Skin of body (tissue), 2 donors: ENCODE measurements around the gene ISOC1. TPM values are rescaled to one million over a fixed set of nuclear protein-coding genes. Genes with fewer than 3 reads are reported as not detected.

Source experiments
- DNase-seq: peaks from one replicate; lab custom pipeline; 2025; lab: John Stamatoyannopoulos, UW
- total RNA-seq: library from RNA; depleted of rRNA; stranded (reverse); fragments of >200 nt; gene quantifications from one replicate; pipeline ENCODE4 v1.2.3, GENCODE V29; 2014

The ISOC1 gene
- total RNA-seq: 38.0 TPM

DNA sequence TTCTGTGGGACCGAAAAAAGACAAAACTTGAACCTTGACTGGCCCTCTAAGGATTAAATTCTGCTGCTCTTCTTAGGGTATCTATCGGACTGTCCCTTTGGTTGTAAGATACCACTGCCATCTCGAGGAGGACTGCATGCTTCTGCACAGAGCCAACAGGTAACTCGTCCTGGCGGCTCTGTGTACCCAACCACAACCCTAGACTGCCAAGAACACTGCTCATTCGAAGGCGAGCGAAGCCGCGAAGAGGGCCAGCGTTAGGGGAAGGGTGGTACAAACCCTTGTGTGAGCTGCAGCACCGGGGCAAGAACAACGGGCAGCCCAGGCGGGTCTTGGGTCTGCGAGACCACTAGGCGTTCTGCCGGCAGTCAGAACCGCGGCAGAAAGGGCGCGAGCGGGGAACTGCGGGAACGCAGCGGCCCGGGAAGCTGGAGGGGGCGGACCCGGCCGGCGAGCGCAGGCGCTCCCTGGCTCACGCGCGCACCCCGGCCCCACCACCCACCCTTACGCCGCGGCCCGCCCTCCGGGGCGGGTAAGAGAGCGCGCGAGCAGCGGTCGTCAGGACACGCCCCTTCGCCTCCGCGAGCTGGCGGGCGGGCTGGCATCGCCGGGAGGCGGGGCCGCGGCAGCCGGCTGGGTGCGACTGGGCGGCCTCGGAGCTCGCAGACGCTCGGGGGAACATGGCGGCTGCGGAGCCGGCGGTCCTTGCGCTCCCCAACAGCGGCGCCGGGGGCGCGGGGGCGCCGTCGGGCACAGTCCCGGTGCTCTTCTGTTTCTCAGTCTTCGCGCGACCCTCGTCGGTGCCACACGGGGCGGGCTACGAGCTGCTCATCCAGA is at the start of gene ISOC1:
ISOC1 (plus strand) TSS at position 663 of the 837 bp plus-strand sequence; CDS start at position 681, 18 bp downstream.
- DNase-seq: peak; percentile 87

DNA sequence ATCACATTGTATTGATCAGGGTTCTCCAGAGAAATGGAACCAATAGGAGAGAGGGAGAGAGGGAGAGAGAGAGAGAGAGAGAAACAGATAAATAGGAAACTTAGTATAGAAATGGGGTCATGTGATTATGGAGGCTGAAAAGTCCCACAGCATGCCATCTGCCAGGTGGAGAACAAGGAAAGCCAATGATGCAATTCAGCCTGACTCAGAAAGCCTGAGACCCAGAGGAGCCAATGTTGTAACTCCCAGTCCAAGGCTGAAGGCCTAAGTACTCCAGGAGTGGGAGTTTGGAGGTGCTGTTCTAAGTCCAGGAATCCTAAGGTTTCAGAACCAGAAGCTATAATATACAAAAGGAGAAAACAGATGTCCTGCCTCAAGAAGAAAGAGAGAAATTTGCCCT is 48.4 kb upstream of the ISOC1 start:
- DNase-seq: no peak

DNA sequence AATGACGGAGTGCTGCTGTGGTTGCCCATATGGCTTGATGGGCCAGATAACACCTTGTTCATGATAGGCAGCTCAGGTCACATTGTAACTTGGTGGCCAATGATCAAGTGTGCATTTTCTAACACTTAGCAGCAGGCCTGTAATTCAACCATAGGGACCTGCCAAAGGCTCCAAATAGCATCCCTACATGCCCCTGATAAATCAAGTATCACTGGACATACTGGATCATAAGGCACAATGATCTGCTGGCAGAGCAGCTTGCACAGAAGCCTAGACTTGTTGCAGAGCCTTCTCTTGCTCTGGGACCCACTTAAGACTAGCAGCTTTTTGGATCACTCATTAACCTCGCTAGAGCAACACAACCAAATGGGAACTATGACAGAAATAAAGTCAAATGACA is 46.0 kb upstream of the ISOC1 start:
- no peak for DNase-seq

DNA sequence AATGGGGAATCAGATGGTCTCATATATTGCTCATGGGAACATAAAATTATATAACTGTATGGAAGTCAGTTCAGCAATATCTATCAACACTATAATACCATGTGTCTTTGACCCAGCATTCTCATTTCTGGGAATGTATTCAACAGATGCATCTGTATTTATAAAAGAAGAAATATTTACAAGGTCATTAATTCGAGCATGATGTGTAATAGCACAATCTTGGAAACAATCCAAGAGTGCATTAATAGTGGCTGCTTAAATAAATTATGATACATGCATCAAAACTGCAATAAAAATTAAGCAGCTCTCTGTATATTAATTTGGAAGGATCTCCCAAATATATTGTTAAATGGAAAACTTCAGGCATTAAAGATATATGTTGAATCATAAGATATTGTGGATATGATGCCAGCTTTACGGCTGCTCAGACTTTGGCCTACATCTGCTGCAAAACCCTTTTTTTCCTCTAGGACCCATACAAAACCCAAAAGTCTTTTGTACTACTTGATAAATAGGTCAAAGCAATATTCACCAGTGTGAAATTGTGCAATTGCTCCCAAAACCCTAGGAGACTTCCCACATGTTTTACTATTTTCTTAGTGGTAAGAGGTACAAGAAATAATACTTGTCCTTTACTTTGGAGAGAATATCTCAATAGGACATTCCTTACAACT is 45.3 kb upstream of the ISOC1 start:
- DNase-seq: peak; percentile 18

DNA sequence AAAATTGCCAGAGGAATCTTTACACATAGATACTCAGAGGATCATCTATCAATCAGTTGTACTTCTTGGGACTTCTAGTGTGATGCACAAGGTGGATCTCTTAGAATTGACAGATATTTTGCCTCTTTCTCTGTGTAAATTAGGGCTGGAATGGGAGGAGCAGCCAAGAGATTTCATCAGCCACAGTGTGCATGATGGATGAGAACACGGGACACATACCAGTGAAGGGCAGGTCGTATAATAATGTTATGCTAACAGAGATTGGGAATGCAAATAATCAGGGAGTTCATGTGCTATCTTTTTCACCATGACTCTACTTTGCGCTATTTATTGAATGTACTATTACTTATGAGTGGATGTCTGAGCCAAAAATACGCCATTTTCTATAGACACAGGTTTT is 43.3 kb upstream of the ISOC1 start:
- no peak for DNase-seq

DNA sequence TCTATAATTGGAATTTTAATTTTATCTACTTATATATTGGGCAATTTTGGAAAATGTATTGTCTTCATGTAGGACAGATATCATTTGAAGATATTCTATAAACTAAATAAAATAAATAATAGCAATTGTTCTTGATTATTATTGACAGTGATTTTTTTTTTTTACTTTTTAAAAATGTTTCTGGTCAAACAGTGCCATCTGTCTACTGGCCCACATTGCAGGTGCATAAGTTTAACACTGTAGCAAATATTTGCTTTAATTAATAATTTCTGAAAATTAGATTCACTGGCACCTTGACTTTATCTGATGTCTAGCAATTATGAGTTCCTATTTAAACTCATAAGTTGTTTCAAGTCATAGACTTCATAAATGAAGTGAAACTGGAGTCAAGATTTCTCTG is 41.1 kb upstream of the ISOC1 start:
- DNase-seq: no peak

DNA sequence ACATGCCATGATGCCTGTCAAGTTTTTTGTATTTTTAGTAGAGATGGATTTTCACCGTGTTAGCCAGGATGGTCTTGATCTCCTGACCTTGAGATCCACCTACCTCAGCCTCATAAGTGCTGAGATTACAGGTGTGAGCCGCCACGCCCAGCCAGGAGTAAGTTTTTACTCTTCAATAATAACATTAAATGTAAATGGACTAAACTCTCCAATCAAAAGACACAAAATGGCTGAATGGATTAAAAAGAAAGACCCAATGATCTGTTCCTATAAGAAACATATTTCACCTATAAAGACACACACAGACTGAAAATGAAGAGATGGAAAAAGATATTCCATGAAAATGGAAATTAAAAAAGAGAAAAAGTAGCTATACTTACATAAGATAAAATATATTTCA is 37.2 kb upstream of the ISOC1 start:
- no peak for DNase-seq

DNA sequence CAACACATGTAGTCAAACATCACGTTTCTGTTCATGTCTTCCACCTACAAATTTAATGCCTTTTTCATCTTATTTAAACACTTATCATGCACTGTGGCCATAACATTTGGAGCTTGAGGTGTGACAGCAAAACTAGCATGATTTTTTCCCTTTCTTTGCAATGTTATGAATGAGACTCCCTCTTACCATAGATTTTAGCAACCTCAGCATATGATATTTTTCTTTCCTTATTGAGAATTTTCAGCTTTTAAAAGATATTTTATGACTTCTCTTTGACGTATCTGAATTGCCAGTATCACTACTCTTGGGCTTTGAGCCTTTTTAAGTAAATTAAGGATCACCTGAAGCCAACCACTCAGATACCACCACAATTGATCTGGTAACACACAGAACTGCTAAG is 32.7 kb upstream of the ISOC1 start:
- no peak for DNase-seq

DNA sequence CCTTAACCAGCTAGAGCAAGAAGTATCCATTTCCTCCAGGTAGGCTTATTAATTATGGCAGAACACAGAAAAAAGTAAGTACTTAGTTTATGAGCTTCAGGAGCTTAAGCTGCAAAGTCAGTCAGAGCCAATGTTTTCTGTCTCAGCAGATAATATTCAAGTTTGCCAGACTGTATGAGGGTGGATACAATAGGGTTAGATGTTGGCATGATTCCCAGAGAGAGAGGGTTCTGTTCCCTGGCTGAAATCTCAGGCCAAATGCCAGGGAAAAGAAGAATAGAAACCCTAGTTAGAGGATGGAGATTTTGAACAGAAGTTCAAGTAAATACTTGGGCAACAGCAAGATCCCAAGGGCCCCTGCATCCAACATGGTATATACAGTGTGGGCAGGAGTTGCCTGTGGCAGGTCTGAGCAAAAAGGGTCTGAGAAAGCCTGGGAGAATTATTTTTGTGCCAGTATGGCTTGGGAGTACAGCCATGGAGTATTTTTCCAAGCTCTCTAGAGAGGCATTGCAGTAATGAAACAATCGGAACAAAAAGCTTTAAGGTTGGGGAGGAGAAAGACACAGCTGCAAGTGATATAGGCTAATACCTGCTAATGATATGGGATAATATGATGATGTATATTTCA is 31.0 kb upstream of the ISOC1 start:
- no peak for DNase-seq

DNA sequence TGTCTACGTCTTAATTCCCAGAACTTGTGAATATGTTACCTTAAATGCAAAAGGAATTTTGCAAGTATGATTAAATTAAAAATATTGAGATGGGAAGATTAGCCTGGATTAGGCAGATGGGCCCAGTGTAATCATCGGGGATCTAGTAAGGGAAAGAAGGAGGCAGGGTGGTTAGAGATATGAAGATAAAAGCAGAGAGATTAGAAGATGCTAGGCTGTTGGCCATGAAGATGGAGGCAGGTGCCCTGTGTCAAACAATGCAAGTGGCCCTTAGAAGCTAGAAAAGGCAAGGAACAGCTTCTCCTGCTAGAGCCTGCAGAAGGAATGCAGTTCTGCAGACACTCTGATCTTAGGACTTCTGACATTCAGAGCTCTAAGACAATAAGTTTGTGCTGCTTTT is 28.8 kb upstream of the ISOC1 start:
- no peak for DNase-seq

DNA sequence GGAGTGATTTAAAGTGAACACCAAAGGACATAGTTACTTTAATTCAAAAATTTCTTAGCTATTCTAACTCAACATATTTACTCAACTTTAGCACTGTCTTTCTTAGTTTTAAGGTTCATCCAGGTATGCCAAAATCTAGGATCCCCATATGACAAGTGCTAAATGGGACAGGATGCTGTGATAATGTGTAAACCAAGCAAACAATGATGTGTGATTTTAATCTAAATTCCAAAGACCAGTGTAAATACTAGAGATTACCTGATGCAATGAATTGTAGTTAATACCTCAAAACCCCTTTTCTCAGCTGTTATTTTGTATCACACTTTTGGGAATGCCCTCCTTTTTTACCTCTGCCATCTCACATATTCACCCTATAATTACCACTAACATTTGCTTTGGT is 26.8 kb upstream of the ISOC1 start:
- no peak for DNase-seq

DNA sequence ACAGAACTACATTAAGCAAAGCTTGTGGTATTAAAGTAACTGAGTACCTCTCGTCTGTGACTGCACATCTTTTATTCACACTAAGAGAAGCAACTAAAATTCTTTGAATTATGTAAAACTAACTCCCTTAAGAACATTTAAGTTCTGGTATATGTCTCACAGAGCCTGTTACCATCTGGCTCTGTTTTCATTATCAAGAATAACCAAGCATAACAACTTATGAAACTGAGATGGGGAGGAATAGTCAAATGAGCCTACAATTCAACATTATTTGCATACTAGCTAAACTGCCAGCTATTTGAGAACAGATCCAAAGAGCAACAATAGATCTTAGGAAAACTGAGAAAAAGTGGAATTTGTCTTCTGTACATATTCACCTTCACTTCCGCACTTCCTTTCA is 25.3 kb upstream of the ISOC1 start:
- DNase-seq: no peak

DNA sequence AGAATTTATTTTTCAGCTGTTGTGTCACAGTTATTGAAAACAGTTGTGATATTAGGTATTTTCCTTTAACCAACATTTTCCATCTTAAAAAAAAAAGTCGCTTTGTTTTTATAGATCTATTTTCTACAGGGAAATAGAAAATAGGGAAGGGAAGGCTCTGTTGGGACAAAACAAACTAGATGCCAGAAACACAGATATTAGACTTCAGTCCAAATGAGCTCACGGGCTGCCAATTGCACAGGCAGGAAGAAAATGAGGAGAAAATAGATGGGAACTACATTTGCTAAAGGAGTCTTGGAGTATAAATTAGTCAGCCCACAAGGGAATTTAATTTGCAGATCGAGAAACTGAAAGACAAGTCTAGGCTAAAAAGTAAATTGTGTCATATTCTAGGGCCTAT is 21.4 kb upstream of the ISOC1 start:
- no peak for DNase-seq

DNA sequence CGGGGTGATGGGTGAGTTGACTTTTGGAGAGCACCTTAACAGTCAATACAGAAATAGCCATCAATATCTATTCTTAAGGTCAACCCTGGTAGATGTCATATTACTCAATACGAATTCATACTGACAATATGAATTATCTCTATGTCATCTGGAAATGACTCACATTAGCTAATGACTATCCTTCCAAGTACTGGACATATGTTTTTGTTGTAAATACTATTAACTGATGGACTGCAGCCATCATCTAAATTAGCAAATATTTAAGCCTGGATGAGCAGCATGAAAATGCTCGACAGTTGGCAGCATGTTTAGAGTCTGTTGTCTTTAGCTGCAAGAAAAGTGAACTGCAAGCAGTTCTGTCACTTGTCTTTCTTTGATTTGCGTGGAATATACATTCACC is 19.6 kb upstream of the ISOC1 start:
- DNase-seq: peak; percentile 65

DNA sequence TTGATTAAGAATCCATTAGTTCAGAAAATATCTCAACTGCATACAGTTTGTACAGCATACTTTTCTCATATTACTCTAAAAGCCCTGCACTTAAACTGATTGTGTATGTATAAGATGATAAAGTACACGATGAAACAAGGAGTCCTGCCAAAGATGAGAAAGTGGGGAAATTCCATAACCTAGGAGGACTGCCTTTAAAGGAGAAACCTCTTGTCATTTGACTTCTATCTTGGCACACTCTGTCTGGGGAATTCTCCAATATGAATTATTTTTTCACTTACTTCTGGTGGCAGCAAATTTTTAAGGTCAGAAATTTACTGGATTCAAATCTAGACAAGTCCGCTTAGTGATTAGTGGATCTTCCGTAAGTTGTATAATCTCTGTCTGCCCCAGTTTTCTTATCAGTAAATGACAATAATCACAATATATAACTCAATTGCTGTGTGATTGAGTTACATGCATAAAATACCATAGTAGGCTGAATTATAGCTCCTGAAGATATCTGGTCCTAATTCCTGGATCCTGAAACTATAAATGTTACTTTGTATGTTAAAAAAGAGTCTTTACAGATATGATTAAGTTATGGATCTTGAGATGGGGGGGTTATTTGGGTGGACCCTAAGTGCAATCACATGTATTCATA is 17.0 kb upstream of the ISOC1 start:
- no peak for DNase-seq

DNA sequence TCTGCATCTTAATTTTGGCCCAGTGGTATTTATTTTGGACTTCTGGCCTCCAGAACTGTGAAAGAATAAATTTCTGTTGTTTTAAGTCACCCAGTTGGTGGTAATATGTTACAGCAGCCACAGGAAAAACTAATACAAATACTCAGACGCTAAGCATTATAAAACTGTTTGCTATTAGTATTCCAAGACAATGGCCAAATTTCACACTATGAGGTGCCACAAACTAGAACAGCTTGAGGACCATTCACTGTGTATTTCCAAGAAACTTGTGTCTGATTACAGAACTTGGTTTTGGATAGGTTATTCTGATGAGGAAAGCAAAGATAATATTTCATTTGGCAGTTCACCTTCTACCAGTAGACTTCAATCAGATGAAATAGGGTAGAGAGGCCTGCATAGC is 16.3 kb upstream of the ISOC1 start:
- no peak for DNase-seq

DNA sequence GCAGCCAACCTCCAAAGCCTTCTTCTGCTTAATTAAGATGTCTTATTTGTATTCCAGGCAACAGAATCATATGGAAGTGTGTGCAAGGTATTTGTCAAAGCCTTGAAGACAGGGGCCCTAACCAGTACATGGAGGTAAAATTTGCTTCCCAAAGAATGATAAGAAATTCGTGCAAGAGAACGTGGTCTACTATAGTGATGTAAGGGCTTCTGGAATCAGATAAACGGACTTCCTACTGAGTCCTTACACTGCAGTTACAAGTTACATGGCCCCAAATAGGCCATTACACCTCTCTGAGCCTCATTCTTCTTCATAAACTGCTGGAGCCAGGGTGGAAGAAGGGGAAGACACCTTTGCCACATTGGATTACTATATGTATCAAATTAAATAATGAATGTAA is 15.9 kb upstream of the ISOC1 start:
- no peak for DNase-seq

DNA sequence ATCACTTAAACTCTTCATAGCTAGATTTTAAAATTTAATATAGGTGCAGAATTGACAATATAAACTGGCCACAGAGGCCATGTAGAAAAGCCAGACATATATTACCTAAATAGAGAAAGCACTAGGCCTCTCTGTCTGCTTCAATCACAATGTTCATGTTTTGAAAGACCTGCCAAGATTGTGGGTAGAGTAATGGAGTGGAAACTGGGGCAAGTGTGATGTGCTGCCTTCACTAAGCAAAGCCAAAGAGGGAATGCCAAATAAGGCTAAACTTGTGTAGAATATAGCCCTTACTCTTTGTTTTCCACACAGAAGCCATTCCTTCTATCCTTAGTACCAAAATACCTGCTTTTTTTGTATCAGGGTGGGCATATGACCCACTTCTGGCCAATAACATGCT is 15.1 kb upstream of the ISOC1 start:
- DNase-seq: no peak

DNA sequence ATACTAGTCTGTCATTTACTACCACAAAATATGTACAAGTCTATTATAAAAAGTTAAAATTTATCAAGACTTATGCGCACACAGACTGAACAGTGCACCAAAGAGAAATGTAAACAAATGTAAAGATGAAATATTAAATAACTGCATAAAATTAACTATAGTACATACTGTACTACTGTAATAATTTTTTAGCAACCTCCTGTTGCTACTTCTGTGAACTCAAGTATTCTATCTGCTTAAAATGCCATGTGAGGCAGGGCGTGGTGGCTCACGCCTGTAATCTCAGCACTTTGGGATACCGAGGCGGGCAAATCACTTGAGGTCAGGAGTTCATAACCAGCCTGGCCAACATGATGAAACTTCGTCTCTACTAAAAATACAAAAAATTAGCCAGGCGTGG is 13.8 kb upstream of the ISOC1 start:
- DNase-seq: no peak

DNA sequence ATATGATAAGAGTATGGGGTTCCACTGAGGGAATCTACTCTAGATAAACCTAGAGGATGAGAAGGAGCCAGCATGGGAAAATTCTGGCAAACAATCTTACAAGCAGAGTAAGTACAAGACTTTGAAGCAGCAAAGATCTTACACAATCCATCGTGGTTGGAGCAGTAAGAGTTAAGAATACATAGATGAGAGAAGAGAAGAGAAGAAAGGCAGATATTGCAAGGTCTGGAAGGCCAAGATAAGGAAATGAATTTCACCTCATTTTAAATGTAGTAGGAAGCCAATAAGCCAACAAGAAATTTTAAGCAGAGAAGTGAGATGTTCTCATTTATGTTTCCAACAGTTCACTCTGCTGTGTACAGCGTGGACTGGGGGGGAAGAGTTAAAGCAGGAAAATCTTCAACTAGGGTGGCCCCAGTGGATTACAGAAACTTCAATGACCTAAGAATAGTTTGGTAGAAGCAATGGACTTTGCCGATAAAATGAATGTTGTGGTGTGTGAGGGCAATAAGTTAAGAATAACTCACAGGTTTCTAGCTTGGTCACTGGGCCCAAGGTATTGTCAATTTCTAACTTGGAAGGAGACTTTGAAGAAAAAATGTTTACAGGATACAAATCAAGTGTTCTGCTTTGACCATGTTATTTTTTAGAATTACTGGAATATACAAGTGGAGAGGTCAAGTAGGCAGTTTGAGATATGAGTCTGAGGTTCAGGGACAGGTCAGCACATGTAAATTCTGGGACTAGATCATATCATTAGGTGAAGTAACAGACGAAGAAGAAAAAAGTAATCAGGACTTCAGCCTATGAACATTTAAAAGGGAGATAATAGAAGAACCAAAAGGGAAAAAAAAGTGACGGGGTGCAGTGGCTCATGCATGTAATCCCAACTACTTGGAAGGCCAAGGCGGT is 12.1 kb upstream of the ISOC1 start:
- DNase-seq: no peak
